Measurements from ENCODE around the gene ATP5PO. TPM values are rescaled to one million over a fixed set of nuclear protein-coding genes. Genes with fewer than 3 reads are reported as not detected.

Gene ATP5PO
- total RNA-seq, 1 experiment from 2014 or later: 264 TPM

- no peak for TF ChIP-seq RELA (CRISPR knock-in tag; IDR thresholded peaks at IDR 0.05; ENCODE audit: borderline replicate concordance)
These were observed 30.5 kb downstream of the ATP5PO start (continued) for GRCh38 chr21:33885172-33885514.

GRCh38 chr21:33884376-33885171 is 31.0 kb downstream of the ATP5PO start:
- peak overlapping the region; percentile 30 for H3K27ac Mint-ChIP-seq
- DNase-seq (ENCODE audit: low spot score): no peak
- H3K9me3 Mint-ChIP-seq: no peaks in the 10 kb centered on the region
- no peak for ATAC-seq
- CTCF ChIA-PET: interaction anchor here (1.2 to 3.7 kb wide), 3 partner anchors 8 to 279 kb away, joined by 3 to 15 read pairs (median 8); no protein-coding TSS in a partner anchor
- H3K36me3 Mint-ChIP-seq: no peaks in the 10 kb centered on the region
- peaks cover 17% of the 10 kb centered on the region for H3K4me1 Mint-ChIP-seq
- no peak overlapping the region for H3K4me3 Mint-ChIP-seq
- POLR2A ChIA-PET: interaction anchor here (0.6 kb wide), 1 partner anchor 10 kb away, joined by 3 read pairs; no protein-coding TSS in a partner anchor
- no peaks in the 10 kb centered on the region; the same call in 1 of the 2 replicates for H3K27me3 Mint-ChIP-seq (ENCODE audit: low read depth)
- TF ChIP-seq ZBTB43 (CRISPR knock-in tag; IDR thresholded peaks at IDR 0.05): no peak
- TF ChIP-seq NR1H2 (CRISPR knock-in tag; IDR thresholded peaks at IDR 0.05): no peak
- no peak for TF ChIP-seq ATF2 (CRISPR knock-in tag; IDR thresholded peaks at IDR 0.05; ENCODE audit: borderline replicate concordance, low read depth)
- TF ChIP-seq IRF1 (CRISPR knock-in tag; IDR thresholded peaks at IDR 0.05): no peak
- no peak for TF ChIP-seq MAX (CRISPR knock-in tag; IDR thresholded peaks at IDR 0.05)
- TF ChIP-seq JAZF1 (CRISPR knock-in tag; IDR thresholded peaks at IDR 0.05): no peak
- no peak for TF ChIP-seq TEAD1 (CRISPR knock-in tag; IDR thresholded peaks at IDR 0.05)
- TF ChIP-seq EMX1 (CRISPR knock-in tag; IDR thresholded peaks at IDR 0.05): no peak
- TF ChIP-seq SP1 (CRISPR knock-in tag; conservative IDR thresholded peaks at IDR 0.05): no peak
- no peak for TF ChIP-seq PREB (CRISPR knock-in tag; IDR thresholded peaks at IDR 0.05; ENCODE audit: borderline replicate concordance)
- TF ChIP-seq TCF7 (CRISPR knock-in tag; IDR thresholded peaks at IDR 0.05; ENCODE audit: low read depth): no peak
- no peak for TF ChIP-seq CTCF (IDR thresholded peaks at IDR 0.05)
- no peak for TF ChIP-seq E2F5 (CRISPR knock-in tag; IDR thresholded peaks at IDR 0.05)
- no peak for TF ChIP-seq ZNF423 (CRISPR knock-in tag; IDR thresholded peaks at IDR 0.05)
- TF ChIP-seq SMAD4 (CRISPR knock-in tag; IDR thresholded peaks at IDR 0.05): no peak
- no peak for TF ChIP-seq ZNF232 (CRISPR knock-in tag; IDR thresholded peaks at IDR 0.05)
- TF ChIP-seq FOXK1 (CRISPR knock-in tag; IDR thresholded peaks at IDR 0.05): no peak
- no peak for TF ChIP-seq MXD4 (CRISPR knock-in tag; IDR thresholded peaks at IDR 0.05; ENCODE audit: borderline replicate concordance)

Data from WTC11 (cell line).